Ishikawa (cell line): Measurements from ENCODE around the gene COL9A1.

ENCODE experiments used
- CEBPB ChIP-seq: IDR thresholded peaks from 2 replicates; pipeline ENCODE4 v1.6.1; 2012
- EP300 ChIP-seq: IDR thresholded peaks from 2 replicates; pipeline ENCODE4 v1.6.1; 2012; ENCODE audit warnings: borderline replicate concordance
- FOXM1 ChIP-seq: IDR thresholded peaks from 2 replicates; pipeline ENCODE4 v1.6.1; 2012; ENCODE audit warnings: low read depth, borderline replicate concordance
- NFIC ChIP-seq: IDR thresholded peaks from 2 replicates; pipeline ENCODE4 v1.6.1; 2012
- RAD21 ChIP-seq: IDR thresholded peaks from 2 replicates; pipeline ENCODE4 v1.6.1; 2012; ENCODE audit warnings: low read depth
- REST ChIP-seq: IDR thresholded peaks from 2 replicates; pipeline ENCODE4 v1.6.1; 2012; ENCODE audit warnings: low read depth, mild to moderate bottlenecking
- TAF1 ChIP-seq: IDR thresholded peaks from 2 replicates; pipeline ENCODE4 v1.6.1; 2012; ENCODE audit warnings: low read depth, mild to moderate bottlenecking
- TF ChIP-seq, protein P1 (sequence below): IDR thresholded peaks from 2 replicates; pipeline ENCODE4 v1.6.1; 2012
- TF ChIP-seq, protein P2 (sequence below): IDR thresholded peaks from 2 replicates; pipeline ENCODE4 v1.6.1; 2012

GRCh38 chr6:70194421-70194820 is 108.5 kb downstream of the COL9A1 start:
- TF ChIP-seq NFIC (no peak), CEBPB (no peak), TAF1 (no peak), REST (no peak), FOXM1 (no peak), EP300 (no peak), RAD21 (no peak)
- TF ChIP-seq, protein P1, sequence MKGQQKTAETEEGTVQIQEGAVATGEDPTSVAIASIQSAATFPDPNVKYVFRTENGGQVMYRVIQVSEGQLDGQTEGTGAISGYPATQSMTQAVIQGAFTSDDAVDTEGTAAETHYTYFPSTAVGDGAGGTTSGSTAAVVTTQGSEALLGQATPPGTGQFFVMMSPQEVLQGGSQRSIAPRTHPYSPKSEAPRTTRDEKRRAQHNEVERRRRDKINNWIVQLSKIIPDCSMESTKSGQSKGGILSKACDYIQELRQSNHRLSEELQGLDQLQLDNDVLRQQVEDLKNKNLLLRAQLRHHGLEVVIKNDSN = no peak
- TF ChIP-seq, protein P2, sequence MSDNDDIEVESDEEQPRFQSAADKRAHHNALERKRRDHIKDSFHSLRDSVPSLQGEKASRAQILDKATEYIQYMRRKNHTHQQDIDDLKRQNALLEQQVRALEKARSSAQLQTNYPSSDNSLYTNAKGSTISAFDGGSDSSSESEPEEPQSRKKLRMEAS = no peak
